GM12864 (cell line): Measurements from ENCODE around the gene ANKS1B.

ENCODE experiments used
- DNase-seq: peaks from one replicate; pipeline ENCODE4 v3.0.0-alpha.2; 2011; ENCODE audit warnings: low read depth
- H3K4me3 ChIP-seq: 2 replicates; pipeline ENCODE4 v1.5.1; 2011; ENCODE audit warnings: mild to moderate bottlenecking, low read depth, low read length, control low read depth
- TF ChIP-seq, protein P1 (sequence below): IDR thresholded peaks from 2 replicates; pipeline ENCODE4 v1.5.1; 2011; ENCODE audit warnings: low read depth, mild to moderate bottlenecking, moderate library complexity, low read length, control low read depth, inconsistent platforms; ENCODE audit errors: missing control alignments

The ANKS1B gene

DNA sequence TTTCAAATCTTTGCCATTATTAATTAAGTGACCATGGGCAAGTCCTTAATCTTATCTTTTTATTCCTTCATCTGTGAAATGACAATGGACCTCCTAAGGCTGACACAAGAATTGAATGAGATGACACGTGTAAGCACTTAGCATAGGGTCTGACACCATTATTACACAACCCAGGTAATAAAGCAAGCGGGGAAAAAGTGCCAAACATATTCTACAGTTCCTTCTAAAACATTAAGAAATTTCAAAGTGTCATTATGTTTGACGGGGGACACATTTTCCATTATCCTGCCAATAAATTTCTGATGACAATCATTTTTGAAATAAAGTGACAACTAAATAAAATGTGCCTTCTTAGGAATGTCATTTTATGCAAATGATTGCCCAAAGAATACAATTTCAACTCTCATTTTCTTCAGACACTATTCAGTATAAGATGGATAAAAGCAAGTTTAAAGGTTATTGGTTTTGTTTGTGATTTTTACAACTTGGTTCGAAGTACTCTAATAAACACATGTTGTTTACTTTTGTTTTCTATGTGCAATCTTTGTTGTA, 3.0 kb downstream of the ANKS1B start:
- TF ChIP-seq, protein P1, sequence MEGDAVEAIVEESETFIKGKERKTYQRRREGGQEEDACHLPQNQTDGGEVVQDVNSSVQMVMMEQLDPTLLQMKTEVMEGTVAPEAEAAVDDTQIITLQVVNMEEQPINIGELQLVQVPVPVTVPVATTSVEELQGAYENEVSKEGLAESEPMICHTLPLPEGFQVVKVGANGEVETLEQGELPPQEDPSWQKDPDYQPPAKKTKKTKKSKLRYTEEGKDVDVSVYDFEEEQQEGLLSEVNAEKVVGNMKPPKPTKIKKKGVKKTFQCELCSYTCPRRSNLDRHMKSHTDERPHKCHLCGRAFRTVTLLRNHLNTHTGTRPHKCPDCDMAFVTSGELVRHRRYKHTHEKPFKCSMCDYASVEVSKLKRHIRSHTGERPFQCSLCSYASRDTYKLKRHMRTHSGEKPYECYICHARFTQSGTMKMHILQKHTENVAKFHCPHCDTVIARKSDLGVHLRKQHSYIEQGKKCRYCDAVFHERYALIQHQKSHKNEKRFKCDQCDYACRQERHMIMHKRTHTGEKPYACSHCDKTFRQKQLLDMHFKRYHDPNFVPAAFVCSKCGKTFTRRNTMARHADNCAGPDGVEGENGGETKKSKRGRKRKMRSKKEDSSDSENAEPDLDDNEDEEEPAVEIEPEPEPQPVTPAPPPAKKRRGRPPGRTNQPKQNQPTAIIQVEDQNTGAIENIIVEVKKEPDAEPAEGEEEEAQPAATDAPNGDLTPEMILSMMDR: no peak
- DNase-seq: no peak
- no peak overlapping the region for H3K4me3 ChIP-seq

DNA sequence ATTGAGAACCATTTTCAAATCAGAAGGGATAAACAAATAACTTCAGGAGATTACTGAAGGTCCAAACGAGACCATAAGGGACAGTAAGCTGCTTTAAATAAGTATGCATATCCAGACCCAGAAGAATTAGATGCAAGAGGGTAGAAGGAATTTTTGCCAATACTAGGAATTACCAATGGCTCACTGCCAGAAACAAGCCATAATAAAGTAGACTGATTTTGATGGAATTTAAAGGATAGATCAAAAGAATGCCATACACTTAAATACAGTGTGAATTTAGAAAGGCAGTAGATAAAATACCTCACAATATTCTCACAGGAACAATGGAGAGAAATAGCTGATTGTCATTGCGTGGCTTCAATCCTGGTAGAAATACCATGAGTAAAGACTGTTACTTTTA, 5.3 kb downstream of the ANKS1B start:
- TF ChIP-seq, protein P1: no peak
- H3K4me3 ChIP-seq: no peak overlapping the region
- DNase-seq: no peak

DNA sequence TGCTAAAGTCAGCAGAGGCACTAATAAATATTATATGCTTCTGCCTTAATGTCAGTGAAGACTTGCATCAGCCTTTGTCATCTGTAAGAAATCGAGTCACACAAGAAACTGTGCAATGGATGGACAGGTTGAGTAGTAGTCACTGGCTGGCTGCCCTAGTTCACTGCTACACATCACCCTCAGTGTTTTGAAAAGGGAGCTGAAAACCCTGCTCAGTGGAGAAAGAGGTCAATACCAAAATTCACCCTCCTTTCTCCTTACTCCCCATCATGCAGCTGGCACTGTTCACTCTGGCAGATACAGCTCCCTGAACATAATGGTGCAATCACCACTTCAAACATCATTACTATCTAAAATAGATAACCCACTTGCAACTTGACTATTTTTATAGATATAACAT, 6.6 kb downstream of the ANKS1B start:
- no peak for DNase-seq
- no peak overlapping the region for H3K4me3 ChIP-seq
- TF ChIP-seq, protein P1: no peak

- no peak overlapping the region for H3K4me3 ChIP-seq
- TF ChIP-seq, protein P1: no peak
- DNase-seq: no peak
Measured at GRCh38 chr12:99977550-99977949, 7.2 kb downstream of the ANKS1B start.

- H3K4me3 ChIP-seq: no peak overlapping the region
- no peak for DNase-seq
- TF ChIP-seq, protein P1: no peak
Measured at GRCh38 chr12:99976762-99977161, 8.0 kb downstream of the ANKS1B start.

DNA sequence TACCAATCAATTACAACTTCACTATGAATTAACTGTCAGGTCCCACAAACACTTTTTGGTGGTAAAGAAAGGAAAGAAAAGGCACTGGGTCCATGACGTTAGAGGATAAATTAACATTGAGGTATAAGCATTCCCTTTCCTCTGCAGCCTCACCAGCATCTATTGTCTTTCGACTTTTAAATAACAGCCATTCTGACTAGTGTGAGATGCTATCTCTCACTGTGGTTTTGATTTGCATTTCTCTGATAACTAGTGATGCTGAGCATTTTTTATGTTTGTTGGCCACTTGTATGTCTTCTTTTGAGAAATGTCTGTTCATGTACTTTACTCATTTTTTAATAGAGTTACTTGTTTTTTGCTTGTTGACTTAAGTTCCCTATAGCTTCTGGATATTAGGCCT, 9.4 kb downstream of the ANKS1B start:
- H3K4me3 ChIP-seq: no peak overlapping the region
- TF ChIP-seq, protein P1: no peak
- DNase-seq: no peak

- DNase-seq: no peak
- TF ChIP-seq, protein P1: no peak
- no peak overlapping the region for H3K4me3 ChIP-seq
Measured at GRCh38 chr12:99974146-99974545, 10.6 kb downstream of the ANKS1B start.
